Right lobe of liver (tissue), 6 donors: ENCODE measurements around the gene DAO. TPM values are rescaled to one million over a fixed set of nuclear protein-coding genes. Genes with fewer than 3 reads are reported as not detected.

ENCODE experiments used
- ATAC-seq, 4 donors: fragments of 200-7000 bp; cut with Tn5 transposase; one replicate each; pipeline ENCODE4 v1.9.1; 2020; ENCODE audit warnings: mild to moderate bottlenecking in 4 of 4, moderate library complexity in 4 of 4
- DNase-seq, 3 donors: peaks; one replicate each; pipeline ENCODE4 v3.0.0-alpha.2; 2020
- H3K27ac ChIP-seq, 3 donors: fragments of 200-600 bp; one replicate each; pipeline ENCODE4 v1.8.0; 2022
- H3K27me3 ChIP-seq, 2 donors: fragments of 200-600 bp; one replicate each; pipeline ENCODE4 v1.8.0; 2022
- H3K36me3 ChIP-seq, 4 donors: fragments of 200-600 bp; sonication (generic) in 1 of 4; one replicate each; pipeline versions ENCODE4 v1.5.1 to v1.8.0; 2017 to 2022; ENCODE audit warnings: control low read depth in 1 of 4
- H3K4me1 ChIP-seq, 4 donors: fragments of 200-600 bp; sonication (generic) in 1 of 4; one replicate each; pipeline versions ENCODE4 v1.5.1 to v1.8.0; 2017 to 2022; ENCODE audit warnings: control low read depth in 1 of 4
- H3K4me3 ChIP-seq, 3 donors: fragments of 200-600 bp; one replicate each; pipeline ENCODE4 v1.8.0; 2022
- H3K9me3 ChIP-seq, 4 donors: fragments of 200-600 bp; sonication (generic) in 1 of 4; one replicate each; pipeline versions ENCODE4 v1.5.1 to v1.8.0; 2017 to 2022; ENCODE audit warnings: control low read depth in 1 of 4
- POLR2A ChIP-seq: fragments of 450-650 bp; IDR thresholded peaks from one replicate; pipeline ENCODE4 v1.6.1; 2017; ENCODE audit warnings: antibody characterized with exemption, mild to moderate bottlenecking
- WGBS: methylation state at CpG from one replicate; pipeline ENCODE4 v1.1.6; 2018; ENCODE audit warnings: low coverage, low lambda C conversion rate; ENCODE audit not compliant: insufficient coverage; ENCODE audit errors: missing lambda C conversion rate; 5-methylcytosine and 5-hydroxymethylcytosine counted together
- intact Hi-C, 2 donors: fragments of 100-400 bp; cut with DNase I; formaldehyde crosslinking; loops; one replicate each; pipeline versions ENCODE4 v1.11.2 to v1.14.1; 2022
- total RNA-seq, 6 experiments: library from RNA; depleted of rRNA in 2 of 6; stranded (reverse); fragments of >200 nt in 2 of 6; fragmentation: NEBNext Ultra II Directional in 3 of 6; extraction: Animal tissue kit (Norgen Biotek cat#: 25700) in 3 of 6; gene quantifications; one replicate each; pipeline versions ENCODE4 v1.1.0 to v1.2.4, GENCODE V29; 2016 to 2023
- TF ChIP-seq, protein P1 (sequence below), 4 donors: fragments of 200-600 bp in 3 of 4; fragments of 450-650 bp in 1 of 4; IDR thresholded peaks; one replicate each; pipeline versions ENCODE4 v1.5.1 to v1.8.0; 2016 to 2022; ENCODE audit warnings: antibody characterized with exemption in 4 of 4, mild to moderate bottlenecking in 2 of 4
- donor health status: DM: no; HTN: yes; CAD: no.
- donor health status: DM: no; HTN: no; CAD: no.
- donor health status: DM: no; HTN: no; CAD: no.
- donor health status: DM: no; HTN: yes; CAD: no.
- donor health status: DM: no; HTN: yes; CAD: no.

The DAO gene
- total RNA-seq, 6 experiments from 2014 or later, result 26.7 to 70.2 (median 45.0) TPM

GRCh38 chr12:108846290-108846701, 33.6 kb upstream of the DAO start:
- intact Hi-C loops, result no loop called here
- TF ChIP-seq POLR2A, result no peak
- TF ChIP-seq, protein P1, sequence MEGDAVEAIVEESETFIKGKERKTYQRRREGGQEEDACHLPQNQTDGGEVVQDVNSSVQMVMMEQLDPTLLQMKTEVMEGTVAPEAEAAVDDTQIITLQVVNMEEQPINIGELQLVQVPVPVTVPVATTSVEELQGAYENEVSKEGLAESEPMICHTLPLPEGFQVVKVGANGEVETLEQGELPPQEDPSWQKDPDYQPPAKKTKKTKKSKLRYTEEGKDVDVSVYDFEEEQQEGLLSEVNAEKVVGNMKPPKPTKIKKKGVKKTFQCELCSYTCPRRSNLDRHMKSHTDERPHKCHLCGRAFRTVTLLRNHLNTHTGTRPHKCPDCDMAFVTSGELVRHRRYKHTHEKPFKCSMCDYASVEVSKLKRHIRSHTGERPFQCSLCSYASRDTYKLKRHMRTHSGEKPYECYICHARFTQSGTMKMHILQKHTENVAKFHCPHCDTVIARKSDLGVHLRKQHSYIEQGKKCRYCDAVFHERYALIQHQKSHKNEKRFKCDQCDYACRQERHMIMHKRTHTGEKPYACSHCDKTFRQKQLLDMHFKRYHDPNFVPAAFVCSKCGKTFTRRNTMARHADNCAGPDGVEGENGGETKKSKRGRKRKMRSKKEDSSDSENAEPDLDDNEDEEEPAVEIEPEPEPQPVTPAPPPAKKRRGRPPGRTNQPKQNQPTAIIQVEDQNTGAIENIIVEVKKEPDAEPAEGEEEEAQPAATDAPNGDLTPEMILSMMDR (IDR thresholded peaks at IDR 0.05), result no peak
- ATAC-seq (peak; percentile 11 to 55 (median 42)), DNase-seq (no peak)
- no peak overlapping the region for H3K27ac ChIP-seq
- H3K36me3 ChIP-seq, result peaks cover 0 to 21% (median 0%) of the 10 kb centered on the region in 4 donors
- H3K27me3 ChIP-seq, result no peaks in the 10 kb centered on the region
- H3K9me3 ChIP-seq, result no peaks in the 10 kb centered on the region
- WGBS, result 36% methylated on average over 5 of the region's 5 CpGs
- H3K4me1 ChIP-seq, result peaks cover 0 to 9% (median 0%) of the 10 kb centered on the region in 4 donors
- no peak overlapping the region for H3K4me3 ChIP-seq

DNA sequence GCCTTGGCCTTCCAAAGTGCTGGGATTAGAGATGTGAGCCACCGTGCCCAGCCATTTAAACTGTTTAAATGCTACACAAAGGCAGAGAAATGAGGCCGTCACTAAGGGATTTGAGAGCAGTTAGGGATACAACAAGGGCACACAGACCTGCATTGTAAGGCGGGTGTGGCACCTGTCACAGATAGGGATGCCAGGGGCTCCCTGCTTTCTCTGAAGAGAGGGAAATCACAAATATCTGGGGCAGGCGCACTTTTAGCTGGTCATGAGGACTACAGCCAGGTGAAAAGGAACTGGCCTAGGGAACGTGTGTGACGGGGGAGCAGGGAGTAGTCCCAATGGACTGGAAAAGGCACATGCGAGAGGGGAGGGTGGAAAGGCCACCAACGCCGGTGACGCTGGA, 32.2 kb upstream of the DAO start:
- Histone ChIP-seq H3K27ac (no peak overlapping the region), H3K27me3 (no peaks in the 10 kb centered on the region), H3K9me3 (no peaks in the 10 kb centered on the region), H3K36me3 (peaks cover 0 to 21% (median 0%) of the 10 kb centered on the region in 4 donors), H3K4me3 (no peak overlapping the region), H3K4me1 (peaks cover 0 to 9% (median 0%) of the 10 kb centered on the region in 4 donors)
- intact Hi-C loops, result no loop called here
- no peak for TF ChIP-seq POLR2A
- TF ChIP-seq, protein P1 (IDR thresholded peaks at IDR 0.05), result no peak
- DNase-seq (no peak), ATAC-seq (no peak)
- WGBS, result 96% methylated on average over 10 of the region's 10 CpGs

DNA sequence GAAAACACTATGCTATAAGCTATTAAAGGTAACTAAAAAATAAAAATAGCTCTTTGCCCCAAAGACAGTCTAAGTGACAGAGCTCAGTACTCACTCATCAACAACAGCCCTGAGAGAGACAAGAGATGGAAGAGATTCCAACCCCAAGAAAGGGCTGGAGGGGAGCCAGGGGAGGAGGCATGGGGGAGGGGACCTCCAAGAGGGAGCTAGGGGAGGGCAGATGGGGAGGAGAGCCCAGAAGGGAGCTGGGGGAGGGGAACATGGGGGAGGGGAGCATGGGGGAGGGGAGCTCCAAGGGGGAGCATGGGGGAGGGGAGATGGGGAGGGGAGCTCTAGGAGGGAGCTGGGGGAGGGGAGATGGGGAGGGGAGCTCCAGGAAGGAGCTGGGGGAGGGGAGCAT, 30.2 kb upstream of the DAO start:
- ATAC-seq (no peak), DNase-seq (no peak)
- H3K27me3 ChIP-seq, result no peaks in the 10 kb centered on the region
- H3K27ac ChIP-seq, result no peak overlapping the region
- peaks cover 0 to 21% (median 0%) of the 10 kb centered on the region in 4 donors for H3K36me3 ChIP-seq
- H3K4me1 ChIP-seq, result peaks cover 0 to 24% (median 5%) of the 10 kb centered on the region in 4 donors
- intact Hi-C loops, result no loop called here
- H3K9me3 ChIP-seq, result no peaks in the 10 kb centered on the region
- no peak for TF ChIP-seq POLR2A
- TF ChIP-seq, protein P1 (IDR thresholded peaks at IDR 0.05), result no peak
- no peak overlapping the region for H3K4me3 ChIP-seq

- Histone ChIP-seq H3K9me3 (no peaks in the 10 kb centered on the region), H3K36me3 (peaks cover 0 to 21% (median 0%) of the 10 kb centered on the region in 4 donors), H3K4me3 (no peak overlapping the region), H3K4me1 (peaks cover 0 to 38% (median 9%) of the 10 kb centered on the region in 4 donors), H3K27me3 (no peaks in the 10 kb centered on the region), H3K27ac (peak overlapping the region in 2 of 3 donors; percentile 55 to 94)
- TF ChIP-seq POLR2A, result no peak
- TF ChIP-seq, protein P1 (IDR thresholded peaks at IDR 0.05), result no peak
- 47% methylated on average over 4 of the region's 9 CpGs for WGBS
- intact Hi-C loops, result no loop called here
- peak; percentile 30 to 65 (median 48) for ATAC-seq
- peak in 1 of 3 donors; percentile 56 for DNase-seq
Measured at GRCh38 chr12:108850854-108851573, 28.9 kb upstream of the DAO start.
